IMR-90 (cell line): ENCODE data around the gene PAXIP1. TPM values are rescaled to one million over a fixed set of nuclear protein-coding genes. Genes with fewer than 3 reads are reported as not detected.

Experiments
- ATAC-seq: fragments of 200-7000 bp; cut with Tn5 transposase; 2 replicates; pipeline ENCODE4 v1.9.1; 2020; ENCODE audit warnings: low read depth, mild to moderate bottlenecking, moderate library complexity
- BruUV-seq: library from RNA; stranded (reverse); fragments of 400-500 nt; replicated peaks from 2 replicates; lab custom pipeline; 2021; lab: Mats Ljungman, UMichigan
- CTCF ChIA-PET: fragments of 300-600 bp; formaldehyde crosslinking; extraction: SDS; loops from one replicate; lab custom pipeline; 2021; ENCODE audit warnings: antibody characterized with exemption; lab: Yijun Ruan, JAX
- POLR2A ChIA-PET: fragments of 300-600 bp; sonication (Branson Sonifier 250); formaldehyde crosslinking; loops from one replicate; lab custom pipeline; 2022; ENCODE audit warnings: antibody characterized with exemption; ENCODE audit not compliant: unreplicated experiment; lab: Charles Lee
- DNase-seq: peaks from one replicate; pipeline ENCODE4 v3.0.0; 2013
- H2AFZ ChIP-seq: replicated peaks from 2 replicates; pipeline ENCODE3; 2013; ENCODE audit warnings: low read length, mild to moderate bottlenecking; ENCODE audit not compliant: poor library complexity
- H2AK5ac ChIP-seq: 2 replicates; pipeline ENCODE4 v1.6.1; 2013; ENCODE audit warnings: low read depth, low read length, inconsistent platforms
- H2AK9ac ChIP-seq: replicated peaks from 2 replicates; pipeline ENCODE3; 2013; ENCODE audit warnings: mild to moderate bottlenecking, low read depth, low read length, moderate library complexity; ENCODE audit not compliant: poor library complexity
- H2BK120ac ChIP-seq: 2 replicates; pipeline ENCODE4 v1.6.1; 2013; ENCODE audit warnings: low read depth, low read length, inconsistent platforms
- H2BK15ac ChIP-seq: 3 replicates; pipeline ENCODE4 v1.6.1; 2013; ENCODE audit warnings: low read depth, low read length, inconsistent platforms
- H2BK20ac ChIP-seq: 2 replicates; pipeline ENCODE4 v1.6.1; 2013; ENCODE audit warnings: low read depth, mild to moderate bottlenecking, inconsistent platforms, low read length, moderate library complexity
- H2BK5ac ChIP-seq: 2 replicates; pipeline ENCODE4 v1.6.1; 2013; ENCODE audit warnings: mild to moderate bottlenecking, low read depth, low read length, inconsistent platforms; ENCODE audit not compliant: poor library complexity, severe bottlenecking
- H3K14ac ChIP-seq: replicated peaks from 2 replicates; pipeline ENCODE4 v1.6.1; 2013; ENCODE audit warnings: low read depth, low read length, inconsistent platforms
- H3K18ac ChIP-seq: 2 replicates; pipeline ENCODE4 v1.6.1; 2013; ENCODE audit warnings: low read depth, low read length, control low read depth
- H3K23ac ChIP-seq: 2 replicates; pipeline ENCODE4 v1.6.1; 2013; ENCODE audit warnings: low read depth, low read length, inconsistent platforms
- H3K27ac ChIP-seq: 2 replicates; pipeline ENCODE4 v1.5.1; 2013; ENCODE audit warnings: mild to moderate bottlenecking, control low read depth, low read length; ENCODE audit not compliant: insufficient read depth
- H3K27me3 ChIP-seq: 2 replicates; pipeline ENCODE4 v1.6.1; 2013; ENCODE audit warnings: low read length; ENCODE audit not compliant: control insufficient read depth, insufficient read depth
- H3K36me3 ChIP-seq: 2 replicates; pipeline ENCODE4 v1.6.1; 2013; ENCODE audit warnings: low read length, mixed read lengths; ENCODE audit not compliant: control insufficient read depth, insufficient read depth
- H3K4ac ChIP-seq: 2 replicates; pipeline ENCODE4 v1.6.1; 2013; ENCODE audit warnings: low read depth, low read length, inconsistent platforms
- H3K4me1 ChIP-seq: 2 replicates; pipeline ENCODE4 v1.6.1; 2013; ENCODE audit warnings: low read length, mixed read lengths; ENCODE audit not compliant: control insufficient read depth, insufficient read depth
- H3K4me2 ChIP-seq: 2 replicates; pipeline ENCODE4 v1.6.1; 2013; ENCODE audit warnings: low read depth, mild to moderate bottlenecking, control low read depth, low read length, moderate library complexity
- H3K4me3 ChIP-seq: 2 replicates; pipeline ENCODE4 v1.5.1; 2013; ENCODE audit warnings: low read depth, mild to moderate bottlenecking, control low read depth, low read length, moderate library complexity; ENCODE audit not compliant: insufficient read depth
- H3K56ac ChIP-seq: 2 replicates; pipeline ENCODE4 v1.6.1; 2013; ENCODE audit warnings: low read length, inconsistent platforms; ENCODE audit not compliant: insufficient read depth; ENCODE audit errors: extremely low read depth
- H3K79me1 ChIP-seq, 2 experiments: 2 replicates each; pipeline ENCODE4 v1.6.1; 2013; ENCODE audit warnings: low read length in 2 of 2, inconsistent platforms in 1 of 2, low read depth in 1 of 2
- H3K9ac ChIP-seq: 2 replicates; pipeline ENCODE4 v1.6.1; 2013; ENCODE audit warnings: low read depth, low read length, control low read depth
- H3K9me1 ChIP-seq: 2 replicates; pipeline ENCODE4 v1.6.1; 2013; ENCODE audit warnings: low read length, inconsistent platforms; ENCODE audit not compliant: insufficient read depth
- H3K9me3 ChIP-seq: 2 replicates; pipeline ENCODE4 v1.6.1; 2013; ENCODE audit warnings: low read length; ENCODE audit not compliant: control insufficient read depth, insufficient read depth
- H4K20me1 ChIP-seq: 2 replicates; pipeline ENCODE4 v1.6.1; 2013; ENCODE audit warnings: low read length, inconsistent platforms; ENCODE audit not compliant: insufficient read depth
- H4K5ac ChIP-seq: 2 replicates; pipeline ENCODE4 v1.6.1; 2013; ENCODE audit warnings: mild to moderate bottlenecking, low read depth, low read length, control low read depth
- H4K8ac ChIP-seq, 2 experiments: 2 replicates each; pipeline ENCODE4 v1.6.1; 2013; ENCODE audit warnings: low read depth in 2 of 2, low read length in 2 of 2, control low read depth in 1 of 2, inconsistent platforms in 1 of 2
- H4K91ac ChIP-seq: 2 replicates; pipeline ENCODE4 v1.6.1; 2013; ENCODE audit warnings: low read depth, low read length, inconsistent platforms; ENCODE audit not compliant: insufficient read depth
- BHLHE40 ChIP-seq: fragments of 150-350 bp; IDR thresholded peaks from 2 replicates; pipeline ENCODE4 v1.6.1; 2016; ENCODE audit warnings: mild to moderate bottlenecking, low read depth, low read length
- CEBPB ChIP-seq: IDR thresholded peaks from 2 replicates; pipeline ENCODE4 v1.6.1; 2012; ENCODE audit warnings: low read depth, low read length, improper control_type of control experiment
- MAFK ChIP-seq: IDR thresholded peaks from 2 replicates; pipeline ENCODE4 v1.6.1; 2012; ENCODE audit warnings: low read depth, low read length, improper control_type of control experiment
- MAZ ChIP-seq: IDR thresholded peaks from 2 replicates; pipeline ENCODE4 v1.6.1; 2012; ENCODE audit warnings: low read depth, mild to moderate bottlenecking, low read length, improper control_type of control experiment, moderate library complexity, borderline replicate concordance
- MXI1 ChIP-seq: IDR thresholded peaks from 2 replicates; pipeline ENCODE4 v1.6.1; 2012; ENCODE audit warnings: low read depth, mild to moderate bottlenecking, low read length, moderate library complexity, borderline replicate concordance
- POLR2A ChIP-seq: IDR thresholded peaks from 2 replicates; pipeline ENCODE4 v1.6.1; 2012; ENCODE audit warnings: mild to moderate bottlenecking, low read depth, low read length
- RCOR1 ChIP-seq: IDR thresholded peaks from 2 replicates; pipeline ENCODE4 v1.6.1; 2012; ENCODE audit warnings: mild to moderate bottlenecking, low read length, improper control_type of control experiment; ENCODE audit not compliant: insufficient replicate concordance
- WGBS, 2 experiments: methylation state at CpG; one replicate each; pipeline versions ENCODE4 v1.1.5 to v1.1.7; 2013; ENCODE audit warnings: missing lambda C conversion rate in 2 of 2; ENCODE audit not compliant: insufficient read length in 1 of 2; ENCODE audit errors: extremely low coverage in 2 of 2; 5-methylcytosine and 5-hydroxymethylcytosine counted together
- dilution Hi-C: fragments of 300-500 bp; cut with HindIII; formaldehyde crosslinking; loops from one replicate; pipeline ENCODE4 v1.14.3; 2018; ENCODE audit warnings: low sequenced_read_pairs; ENCODE audit not compliant: unreplicated experiment
- in situ Hi-C: fragments of 300-500 bp; cut with MboI; formaldehyde crosslinking; loops from 3 replicates; pipeline ENCODE4 v1.14.3; 2019; ENCODE audit warnings: low sequenced_read_pairs, inconsistent platforms, mixed read lengths
- intact Hi-C: fragments of 100-400 bp; cut with micrococcal nuclease; formaldehyde crosslinking; loops from 2 replicates; pipeline ENCODE4 v1.10.0; 2022
- polyA plus RNA-seq, 3 experiments: library from polyadenylated mRNA; depleted of rRNA; stranded (reverse); fragments of >200 nt; gene quantifications; 2 replicates each; pipeline ENCODE4 v1.2.3, GENCODE V29; 2012; ENCODE audit warnings: low replicate concordance in 1 of 3
- total RNA-seq: library from RNA; depleted of rRNA; stranded (reverse); fragments of >200 nt; gene quantifications from 2 replicates; pipeline ENCODE4 v1.2.3, GENCODE V29; 2012
- TF ChIP-seq, protein P1 (sequence below): fragments of 150-350 bp; IDR thresholded peaks from 2 replicates; pipeline ENCODE4 v1.6.1; 2017; ENCODE audit warnings: mild to moderate bottlenecking, antibody characterized with exemption, low read length, low read depth
- TF ChIP-seq, protein P2 (sequence below): fragments of 150-350 bp; IDR thresholded peaks from 2 replicates; pipeline ENCODE4 v1.6.1; 2016; ENCODE audit warnings: low read depth, mild to moderate bottlenecking, low read length, moderate library complexity, borderline replicate concordance

Gene PAXIP1
- total and polyA plus RNA-seq, 2 of the 4 experiments (the other 2 are of a cell fraction): 7.3 to 8.7 TPM

DNA sequence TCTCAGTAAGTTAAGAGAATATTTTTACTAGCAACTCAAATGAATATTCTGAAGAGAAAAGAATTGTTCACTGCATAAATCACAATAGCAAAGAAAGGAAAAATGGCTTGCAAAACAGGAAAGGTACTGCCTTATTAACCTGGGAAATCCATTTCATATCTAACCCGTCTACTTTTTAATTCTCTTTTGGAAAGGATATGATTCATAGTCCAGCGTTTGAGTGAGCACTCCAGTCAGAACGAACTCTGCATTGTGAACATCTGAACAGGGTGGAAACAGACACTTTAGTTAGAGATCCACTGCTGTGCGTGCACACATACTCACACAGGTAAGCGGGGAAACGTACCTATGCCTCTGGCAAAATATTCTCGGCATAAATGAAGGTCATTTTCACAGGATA, 56.8 kb downstream of the PAXIP1 start:
- H3K9me1 ChIP-seq: no peaks in the 10 kb centered on the region
- CTCF ChIA-PET: no interaction called here
- no peak overlapping the region for H4K8ac ChIP-seq
- H3K9ac ChIP-seq: no peak overlapping the region
- no peak overlapping the region for H2AK9ac ChIP-seq
- no peak overlapping the region for H3K23ac ChIP-seq
- in situ Hi-C loops: no loop called here
- no peak overlapping the region for H2BK15ac ChIP-seq
- H2BK5ac ChIP-seq: no peak overlapping the region
- no peak overlapping the region for H2AFZ ChIP-seq
- DNase-seq (no peak), ATAC-seq (no peak)
- H2BK20ac ChIP-seq: no peak overlapping the region
- H4K5ac ChIP-seq: no peak overlapping the region
- dilution Hi-C loops: no loop called here
- H4K91ac ChIP-seq: no peak overlapping the region
- H3K56ac ChIP-seq: no peak overlapping the region
- H3K4me1 ChIP-seq: no peaks in the 10 kb centered on the region
- H3K36me3 ChIP-seq: peaks cover 30% of the 10 kb centered on the region
- no TSS peak for BruUV-seq
- no peak overlapping the region for H3K14ac ChIP-seq
- H4K20me1 ChIP-seq: no peaks in the 10 kb centered on the region
- TF ChIP-seq, protein P1, sequence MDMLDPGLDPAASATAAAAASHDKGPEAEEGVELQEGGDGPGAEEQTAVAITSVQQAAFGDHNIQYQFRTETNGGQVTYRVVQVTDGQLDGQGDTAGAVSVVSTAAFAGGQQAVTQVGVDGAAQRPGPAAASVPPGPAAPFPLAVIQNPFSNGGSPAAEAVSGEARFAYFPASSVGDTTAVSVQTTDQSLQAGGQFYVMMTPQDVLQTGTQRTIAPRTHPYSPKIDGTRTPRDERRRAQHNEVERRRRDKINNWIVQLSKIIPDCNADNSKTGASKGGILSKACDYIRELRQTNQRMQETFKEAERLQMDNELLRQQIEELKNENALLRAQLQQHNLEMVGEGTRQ: no peak
- TF ChIP-seq MAFK (no peak), CEBPB (no peak), RCOR1 (no peak), MXI1 (no peak), POLR2A (no peak), BHLHE40 (no peak), MAZ (no peak)
- TF ChIP-seq, protein P2, sequence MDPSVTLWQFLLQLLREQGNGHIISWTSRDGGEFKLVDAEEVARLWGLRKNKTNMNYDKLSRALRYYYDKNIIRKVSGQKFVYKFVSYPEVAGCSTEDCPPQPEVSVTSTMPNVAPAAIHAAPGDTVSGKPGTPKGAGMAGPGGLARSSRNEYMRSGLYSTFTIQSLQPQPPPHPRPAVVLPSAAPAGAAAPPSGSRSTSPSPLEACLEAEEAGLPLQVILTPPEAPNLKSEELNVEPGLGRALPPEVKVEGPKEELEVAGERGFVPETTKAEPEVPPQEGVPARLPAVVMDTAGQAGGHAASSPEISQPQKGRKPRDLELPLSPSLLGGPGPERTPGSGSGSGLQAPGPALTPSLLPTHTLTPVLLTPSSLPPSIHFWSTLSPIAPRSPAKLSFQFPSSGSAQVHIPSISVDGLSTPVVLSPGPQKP: no peak
- H3K9me3 ChIP-seq: no peaks in the 10 kb centered on the region
- H3K18ac ChIP-seq: no peak overlapping the region
- WGBS, 2 experiments: 86% methylated on average over 2 of the region's 7 CpGs; no CpG with 5 or more reads in 1 of the 2 experiments
- H2BK120ac ChIP-seq: no peak overlapping the region
- no peak overlapping the region for H3K27ac ChIP-seq
- H3K4me3 ChIP-seq: no peak overlapping the region
- no peak overlapping the region for H3K4me2 ChIP-seq
- POLR2A ChIA-PET: no interaction called here
- no peak overlapping the region for H2AK5ac ChIP-seq
- intact Hi-C loops: no loop called here
- H3K4ac ChIP-seq: no peak overlapping the region
- H3K27me3 ChIP-seq: no peaks in the 10 kb centered on the region
- H3K79me1 ChIP-seq: no peaks in the 10 kb centered on the region
